AG04450 (cell line): ENCODE data around the gene VASP. TPM values are rescaled to one million over a fixed set of nuclear protein-coding genes. Genes with fewer than 3 reads are reported as not detected.

Source experiments
- CTCF ChIA-PET: fragments of 300-600, 350-600 bp; formaldehyde crosslinking; extraction: SDS; loops from one replicate; lab custom pipeline; 2022; ENCODE audit warnings: antibody characterized with exemption, inconsistent platforms; lab: Charles Lee
- POLR2A ChIA-PET: fragments of 350-600 bp; formaldehyde crosslinking; extraction: SDS; loops from one replicate; lab custom pipeline; 2021; ENCODE audit warnings: antibody characterized with exemption, inconsistent platforms; lab: Yijun Ruan, JAX
- DNase-seq: peaks from one replicate; pipeline ENCODE4 v3.0.0-alpha.2; 2011; ENCODE audit warnings: low read depth, low spot score
- H3K27ac ChIP-seq: one replicate; pipeline ENCODE4 v1.5.1; 2012; ENCODE audit warnings: low read depth, low read length, control low read depth
- H3K27me3 ChIP-seq: one replicate; pipeline ENCODE4 v1.6.0; 2012; ENCODE audit warnings: low read length; ENCODE audit not compliant: control insufficient read depth, insufficient read depth
- H3K4me3 ChIP-seq: 2 replicates; pipeline ENCODE4 v1.5.1; 2011; ENCODE audit warnings: mild to moderate bottlenecking, low read depth, low read length, control low read depth
- H3K9me3 ChIP-seq: 2 replicates; pipeline ENCODE4 v1.5.1; 2012; ENCODE audit warnings: low read length; ENCODE audit not compliant: control insufficient read depth, insufficient read depth
- CTCF ChIP-seq: IDR thresholded peaks from 2 replicates; pipeline ENCODE4 v1.5.1; 2011; ENCODE audit warnings: low read depth, low read length, control low read depth, inconsistent platforms
- polyA plus RNA-seq: library from polyadenylated mRNA; depleted of rRNA; stranded (reverse); fragments of >200 nt; gene quantifications from 2 replicates; pipeline ENCODE4 v1.2.3, GENCODE V29; 2011

The VASP gene
- polyA plus RNA-seq, 1 experiment = 49.6 TPM

- Histone ChIP-seq H3K27me3 (no peaks in the 10 kb centered on the region), H3K27ac (no peak overlapping the region), H3K4me3 (no peak overlapping the region), H3K9me3 (no peaks in the 10 kb centered on the region)
- no peak for DNase-seq
- CTCF ChIA-PET = interaction anchor here (0.6 to 2.5 kb wide), 3 partner anchors 11 to 204 kb away, joined by 3 to 11 read pairs (median 6); no protein-coding TSS in a partner anchor
- TF ChIP-seq CTCF = no peak
- POLR2A ChIA-PET = no interaction called here
Measured at GRCh38 chr19:45489216-45489855, 17.9 kb upstream of the VASP start.

GRCh38 chr19:45492137-45492626, 15.1 kb upstream of the VASP start:
- H3K9me3 ChIP-seq = no peaks in the 10 kb centered on the region
- no peaks in the 10 kb centered on the region for H3K27me3 ChIP-seq
- TF ChIP-seq CTCF = no peak
- ChIA-PET POLR2A (no interaction called here), CTCF (interaction anchor here (1.5 kb wide), 1 partner anchor 14 kb away, joined by 5 read pairs; no protein-coding TSS in a partner anchor)
- H3K4me3 ChIP-seq = no peak overlapping the region; the same call in 1 of the 2 replicates
- H3K27ac ChIP-seq = no peak overlapping the region
- no peak for DNase-seq

GRCh38 chr19:45492627-45493470, 14.4 kb upstream of the VASP start:
- no peaks in the 10 kb centered on the region for H3K9me3 ChIP-seq
- CTCF ChIA-PET = interaction anchor here (0.6 to 1.5 kb wide), 5 partner anchors 8 to 137 kb away, joined by 3 to 5 read pairs (median 4); no protein-coding TSS in a partner anchor

GRCh38 chr19:45494261-45494916, 12.9 kb upstream of the VASP start:
- POLR2A ChIA-PET = interaction anchor here (0.6 kb wide), 1 partner anchor 9 kb away, joined by 3 read pairs; no protein-coding TSS in a partner anchor
- Histone ChIP-seq H3K4me3 (no peak overlapping the region), H3K27ac (no peak overlapping the region), H3K27me3 (peaks cover 2% of the 10 kb centered on the region), H3K9me3 (peaks cover 3% of the 10 kb centered on the region; the same call in 1 of the 2 replicates)
- no peak for TF ChIP-seq CTCF
- CTCF ChIA-PET = interaction anchor here (0.6 to 6.9 kb wide), 4 partner anchors 8 to 186 kb away, joined by 5 to 54 read pairs (median 7); no protein-coding TSS in a partner anchor
- DNase-seq = no peak

More at GRCh38 chr19:45492627-45493470, 14.4 kb upstream of the VASP start:
- no peak for TF ChIP-seq CTCF
- Histone ChIP-seq H3K27ac (peak overlapping the region; percentile 39), H3K27me3 (no peaks in the 10 kb centered on the region), H3K4me3 (peak overlapping the region; percentile 69)
- POLR2A ChIA-PET = interaction anchor here (0.6 kb wide), 1 partner anchor 42 kb away, joined by 11 read pairs; no protein-coding TSS in a partner anchor
- DNase-seq = no peak
